GDM1 (cell line): ENCODE results near the gene GNAZ.
A peak's percentile ranks its signal among the peaks of the same experiment; 100 is the strongest.
"Not testable (repeated sequence)": the region's sequence is repeated elsewhere in the genome, so short reads cannot be mapped to it uniquely, and the experiment has no call there.

ENCODE experiments used
- DNase-seq: peaks from one replicate; lab custom pipeline; 2025; lab: John Stamatoyannopoulos, UW

The GNAZ gene

DNA sequence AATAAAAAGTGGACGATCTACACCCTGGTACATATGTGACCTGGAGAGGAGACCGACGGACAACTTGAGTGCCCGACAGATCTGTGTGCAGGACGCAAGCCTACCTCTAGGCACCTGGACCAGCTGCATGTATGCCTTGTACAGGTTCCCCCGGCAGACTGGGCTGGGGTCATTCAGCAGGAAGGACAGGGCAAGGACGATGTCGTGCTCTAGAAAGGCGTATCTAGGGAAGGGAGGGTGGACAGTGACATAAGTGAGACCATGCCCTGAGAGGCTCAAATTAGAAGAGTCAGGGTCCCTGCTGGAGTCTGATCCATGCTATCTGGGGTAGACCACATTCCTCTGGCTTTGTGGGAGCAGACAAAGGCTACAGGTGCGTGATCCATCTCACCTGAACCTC lies 63.6 kb downstream of the GNAZ start:
- no peak for DNase-seq

DNA sequence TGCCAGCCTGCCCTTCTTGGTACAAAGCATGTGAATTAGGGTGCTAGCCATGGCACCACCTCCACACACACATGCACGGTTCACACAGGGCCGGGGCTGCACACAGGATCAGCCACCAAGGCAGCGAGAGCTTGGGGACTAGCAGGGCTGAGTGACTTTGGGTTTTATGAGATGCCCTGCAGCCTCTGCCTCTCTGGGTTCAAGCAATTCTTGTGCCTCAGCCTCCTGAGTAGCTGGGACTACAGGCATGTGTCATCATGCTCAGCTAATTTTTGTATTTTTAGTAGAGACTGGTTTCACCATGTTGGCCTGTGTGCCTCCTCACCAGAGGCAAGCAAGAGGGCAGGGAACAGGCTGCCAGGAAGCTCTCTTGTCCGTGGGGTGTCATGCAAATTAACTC lies 66.7 kb downstream of the GNAZ start:
- DNase-seq, result not testable (repeated sequence)

DNA sequence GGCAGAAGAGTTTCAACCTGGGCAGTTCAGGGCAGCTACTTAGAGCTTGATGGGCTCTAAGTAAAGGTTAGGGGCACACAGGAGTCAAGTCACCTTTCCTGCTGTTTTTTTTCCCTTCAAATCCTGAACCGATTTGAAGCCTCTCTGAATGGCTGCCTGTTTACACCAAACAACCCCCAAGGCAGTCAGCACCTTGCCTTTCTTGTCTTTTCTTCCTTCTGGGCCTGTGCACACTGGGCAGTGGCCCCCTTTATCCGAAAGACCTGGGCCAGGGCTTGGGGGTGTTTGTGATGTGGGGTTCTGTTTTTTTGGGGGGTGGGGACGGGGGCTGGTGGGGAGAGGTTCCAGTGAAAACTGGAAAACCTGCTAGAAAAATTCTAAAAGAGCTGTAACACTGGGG lies 67.1 kb downstream of the GNAZ start:
- DNase-seq, result no peak

DNA sequence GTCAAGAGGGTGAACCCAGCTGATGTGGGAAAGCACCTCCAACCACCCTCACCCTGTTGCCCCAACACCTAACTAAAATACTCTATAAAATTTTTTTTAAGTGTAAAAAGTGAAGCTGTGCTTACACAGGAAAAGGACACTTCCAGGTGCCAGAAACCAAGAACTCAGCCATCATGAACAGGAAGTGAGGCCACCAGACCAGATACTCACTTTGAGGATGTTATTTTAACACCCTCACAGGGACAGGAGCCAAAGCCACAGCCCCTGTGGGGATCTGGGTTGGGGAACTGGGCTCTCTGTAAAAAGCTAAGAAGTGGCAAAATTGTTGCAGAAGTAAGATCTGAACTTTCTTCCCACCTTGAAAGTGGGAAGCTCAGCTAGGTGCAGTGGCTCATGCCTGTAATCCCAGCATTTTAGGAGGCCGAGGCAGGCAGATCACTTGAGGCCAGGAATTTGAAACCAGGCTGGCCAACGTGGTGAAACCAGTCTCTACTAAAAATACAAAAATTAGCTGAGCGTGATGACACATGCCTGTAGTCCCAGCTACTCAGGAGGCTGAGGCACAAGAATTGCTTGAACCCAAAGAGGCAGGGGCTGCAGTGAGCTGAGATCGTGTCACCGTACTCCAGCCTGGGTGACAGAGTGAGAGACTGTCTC lies 67.7 kb downstream of the GNAZ start:
- peak; percentile 73 for DNase-seq

DNA sequence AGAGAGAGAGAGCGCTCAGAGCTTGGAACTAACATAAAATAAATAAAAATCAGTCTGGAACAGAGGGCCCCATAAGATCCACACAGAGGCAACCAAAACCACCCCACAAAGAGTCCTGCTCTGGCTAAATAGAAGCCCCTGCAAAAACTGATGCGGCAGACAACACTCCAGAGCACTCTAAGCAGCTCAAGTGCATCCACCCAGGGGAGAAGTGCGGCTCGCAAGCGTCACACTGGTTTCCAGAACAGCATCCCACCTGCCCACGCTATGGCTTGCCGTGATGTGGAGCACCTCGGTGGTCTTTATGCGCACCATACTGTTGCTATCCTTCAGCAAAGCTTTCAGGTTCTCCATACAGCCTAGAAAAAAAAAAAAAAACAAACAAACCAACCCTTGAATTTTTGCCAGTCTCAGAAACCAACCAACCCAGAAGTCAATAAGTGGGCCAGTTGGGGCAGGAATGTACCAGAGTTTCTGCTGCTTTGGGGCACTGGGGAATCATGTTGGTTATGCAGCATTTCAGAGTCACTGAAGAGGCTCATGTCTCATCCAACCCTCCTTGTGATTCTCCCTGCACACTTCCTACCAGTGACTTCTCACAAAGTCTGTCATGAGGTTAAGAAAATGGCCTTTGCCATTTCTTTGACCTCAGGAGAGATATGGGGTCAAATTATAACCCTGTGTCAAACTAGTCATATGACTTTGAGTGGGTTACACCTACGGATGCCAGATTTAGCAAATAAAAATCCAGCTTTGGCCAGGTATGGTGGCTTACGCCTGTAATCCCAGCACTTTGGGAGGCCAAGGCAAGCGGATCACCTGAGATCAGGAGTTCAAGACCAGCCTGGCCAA lies 68.5 kb downstream of the GNAZ start:
- no peak for DNase-seq

DNA sequence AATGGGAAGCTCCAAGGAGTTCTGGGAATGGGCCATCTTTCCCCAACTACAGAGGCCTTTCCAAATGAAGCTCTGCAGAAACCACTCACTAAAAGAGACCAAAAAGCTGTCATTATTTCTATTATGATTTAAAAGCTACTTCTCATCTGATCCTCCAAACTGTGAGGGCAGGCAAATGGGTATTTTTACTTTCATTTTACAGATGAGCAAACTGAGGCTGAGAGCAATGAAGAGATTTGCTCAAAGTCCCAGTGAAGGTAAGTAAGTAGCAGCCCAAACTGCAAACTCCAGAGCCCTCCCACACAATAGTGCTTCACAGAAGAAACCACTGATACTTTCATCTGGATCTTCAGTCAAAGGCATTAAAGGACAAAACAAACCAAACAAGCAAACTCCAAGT lies 70.1 kb downstream of the GNAZ start:
- no peak for DNase-seq

DNA sequence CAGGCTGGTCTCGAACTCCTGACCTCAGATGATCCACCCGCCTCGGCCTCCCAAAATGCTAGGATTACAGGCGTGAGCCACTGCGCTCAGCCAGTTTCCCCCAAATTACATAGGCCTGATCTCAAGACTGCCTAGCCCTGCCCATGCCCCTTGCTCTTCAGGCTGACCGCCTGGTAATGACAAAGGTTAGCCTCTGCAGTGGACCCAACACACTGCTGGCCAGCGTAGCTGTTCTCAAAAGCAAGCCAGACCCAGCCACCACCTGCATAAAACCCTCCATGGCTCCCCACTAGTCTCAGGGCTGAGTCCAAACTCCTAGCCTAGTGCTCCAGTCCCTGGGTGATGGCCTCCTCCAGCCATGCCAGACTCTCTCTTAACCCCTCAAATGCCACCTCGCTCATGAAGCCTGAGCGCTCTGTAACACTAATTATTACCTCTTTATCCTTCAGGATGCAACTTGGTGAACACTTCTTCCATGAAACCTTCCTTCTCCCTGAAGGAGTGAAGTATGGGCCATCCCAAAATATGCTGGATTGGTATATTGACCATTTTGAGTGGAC lies 72.3 kb downstream of the GNAZ start:
- no peak for DNase-seq

DNA sequence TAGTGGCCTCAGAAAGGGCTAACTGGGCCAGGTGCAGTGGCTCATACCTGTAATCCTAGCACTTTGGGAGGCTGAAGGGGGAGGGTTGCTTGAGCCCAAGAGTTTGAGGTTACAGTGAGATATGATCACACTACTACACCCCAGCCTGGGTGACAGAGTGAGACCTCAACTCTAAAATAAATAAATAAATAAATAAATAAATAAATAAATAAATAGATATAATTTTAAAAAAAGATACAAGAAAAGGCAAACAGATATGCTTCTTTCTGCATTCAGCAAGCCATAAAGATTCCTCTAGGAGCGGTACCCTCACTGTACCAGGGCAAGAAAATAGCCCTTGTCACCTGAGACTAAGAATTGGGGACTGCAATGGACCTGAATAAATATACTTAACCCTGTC lies 72.8 kb downstream of the GNAZ start:
- no peak for DNase-seq

DNA sequence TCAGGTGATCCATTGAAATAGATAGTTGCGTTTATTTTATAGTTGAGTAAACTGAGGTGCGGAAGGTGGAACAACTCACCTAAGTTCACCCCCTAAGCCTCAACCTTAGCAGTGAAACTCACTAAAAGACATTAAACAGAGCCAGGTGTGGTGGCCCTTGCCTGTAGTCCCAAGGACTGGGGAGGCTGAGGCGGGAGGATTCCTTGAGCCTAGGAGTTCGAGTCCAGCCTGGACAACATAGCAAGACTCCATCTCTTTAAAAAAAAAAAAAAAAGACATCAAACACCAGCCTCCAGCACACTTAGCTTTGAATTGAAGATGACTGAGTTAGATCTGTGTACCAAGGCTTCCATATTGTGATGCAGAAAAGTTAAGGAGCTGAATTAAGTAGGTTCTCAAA lies 74.1 kb downstream of the GNAZ start:
- no peak for DNase-seq

DNA sequence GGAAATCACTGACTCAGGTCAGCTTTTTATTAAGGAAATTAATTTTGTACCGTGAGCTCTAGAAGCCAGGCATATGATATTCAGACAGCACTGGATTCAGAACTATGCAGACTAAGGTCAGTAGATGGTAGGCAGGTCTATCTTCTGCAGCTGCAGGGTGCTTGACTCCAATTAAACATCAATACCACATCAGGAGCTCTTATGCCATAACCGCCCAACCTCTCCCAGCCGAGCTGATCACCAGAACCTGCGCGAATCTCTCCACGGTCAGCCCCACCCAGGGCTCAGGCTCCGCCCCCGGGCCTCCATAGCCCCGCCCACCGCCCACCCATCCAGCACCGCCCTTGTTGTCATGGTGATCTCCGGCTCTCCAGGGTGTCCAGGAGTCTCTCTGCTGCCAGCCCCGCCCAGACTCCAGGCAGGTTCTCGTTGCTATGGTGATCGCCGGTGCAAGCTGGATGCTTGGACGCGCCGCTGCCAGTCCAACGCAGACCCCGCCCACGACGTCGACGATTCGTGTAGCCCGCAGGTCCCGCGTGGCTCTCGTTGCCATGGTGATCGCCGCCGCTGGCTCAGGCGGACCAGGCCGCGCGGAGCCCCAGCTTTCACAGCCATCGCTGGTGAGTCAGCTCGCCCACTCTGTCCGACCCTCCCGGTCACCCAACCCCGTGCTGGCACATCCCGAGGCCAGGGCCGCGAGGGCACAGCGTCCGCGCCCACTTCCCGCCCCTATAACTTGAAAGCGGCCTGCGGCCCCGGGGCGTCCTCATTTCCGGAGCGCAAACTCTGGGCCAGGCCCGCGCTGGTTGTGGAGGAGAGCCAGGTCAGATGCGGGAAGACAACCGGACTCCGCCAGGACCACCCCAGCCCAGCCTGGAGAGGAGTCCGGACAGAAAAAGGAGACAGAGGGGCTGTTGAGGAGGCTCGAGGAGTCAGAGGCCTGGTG lies 74.9 kb downstream of the GNAZ start, which contains the start of gene RAB36:
TSS of gene RAB36 (plus strand) at position 546 of the 946 bp plus-strand sequence. CDS start 1,140 bp downstream, outside the sequence.
- DNase-seq, result no peak

DNA sequence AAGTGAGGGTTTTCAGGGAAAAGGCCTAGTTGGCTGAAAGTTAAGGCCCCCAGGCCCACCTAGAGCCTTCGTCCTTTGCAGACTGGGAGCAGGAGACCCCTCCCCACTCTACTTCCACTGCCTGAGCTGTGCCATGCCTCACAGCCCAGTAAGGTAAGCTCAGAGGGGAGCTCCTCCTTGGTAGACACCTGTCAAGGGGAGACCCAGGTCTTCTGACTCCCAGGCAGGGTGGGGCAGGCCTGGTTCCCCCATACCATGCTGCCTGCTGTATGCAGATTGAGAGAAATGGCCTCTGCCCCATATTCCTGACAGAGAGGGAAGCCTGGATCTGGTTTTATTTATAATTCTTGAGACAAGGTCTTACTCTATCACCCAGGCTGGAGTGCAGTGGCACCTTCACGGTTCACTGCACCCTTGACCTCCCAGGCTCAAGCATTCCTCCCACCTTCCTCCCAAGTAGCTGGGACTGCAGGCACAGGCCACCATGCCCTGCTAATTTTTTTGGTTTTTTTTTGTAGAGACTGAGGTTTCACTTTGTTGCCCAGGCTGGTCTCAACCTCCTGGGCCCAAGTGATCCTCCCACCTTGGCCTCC lies 75.7 kb downstream of the GNAZ start:
- DNase-seq, result no peak

DNA sequence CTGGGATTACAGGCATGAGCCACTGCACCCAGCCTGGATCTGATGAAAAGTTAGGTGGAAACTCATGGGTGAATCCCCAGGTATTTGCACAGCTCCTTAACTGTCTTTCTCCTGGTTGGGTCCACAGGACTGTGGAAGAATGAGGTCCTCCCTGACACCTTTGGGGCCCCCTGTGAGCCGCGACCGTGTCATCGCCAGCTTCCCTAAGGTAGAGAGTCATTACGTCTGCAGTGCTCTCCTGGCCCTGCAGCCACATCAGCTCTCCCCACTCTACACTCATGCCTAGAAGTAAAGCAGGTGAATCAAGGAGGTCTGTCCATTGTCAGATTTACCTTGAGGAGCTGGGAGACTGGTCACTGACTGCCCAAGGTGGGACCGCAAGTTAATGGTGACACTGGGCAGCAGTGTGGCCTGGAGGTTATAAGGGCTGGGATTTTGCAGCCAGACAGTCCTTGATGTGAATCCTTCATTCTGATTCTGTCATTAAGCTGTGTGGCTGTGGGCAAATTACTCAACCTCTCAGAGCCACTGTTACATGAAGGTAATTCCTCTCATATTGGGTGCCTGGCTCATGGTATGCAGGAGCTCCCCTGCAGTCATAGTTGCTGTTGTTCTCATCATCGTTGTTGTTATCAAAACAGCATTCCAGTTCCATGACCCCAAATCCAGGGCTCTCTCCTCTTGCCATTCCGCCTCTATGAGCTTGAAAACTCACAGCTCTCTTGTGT lies 76.3 kb downstream of the GNAZ start:
- no peak for DNase-seq

DNA sequence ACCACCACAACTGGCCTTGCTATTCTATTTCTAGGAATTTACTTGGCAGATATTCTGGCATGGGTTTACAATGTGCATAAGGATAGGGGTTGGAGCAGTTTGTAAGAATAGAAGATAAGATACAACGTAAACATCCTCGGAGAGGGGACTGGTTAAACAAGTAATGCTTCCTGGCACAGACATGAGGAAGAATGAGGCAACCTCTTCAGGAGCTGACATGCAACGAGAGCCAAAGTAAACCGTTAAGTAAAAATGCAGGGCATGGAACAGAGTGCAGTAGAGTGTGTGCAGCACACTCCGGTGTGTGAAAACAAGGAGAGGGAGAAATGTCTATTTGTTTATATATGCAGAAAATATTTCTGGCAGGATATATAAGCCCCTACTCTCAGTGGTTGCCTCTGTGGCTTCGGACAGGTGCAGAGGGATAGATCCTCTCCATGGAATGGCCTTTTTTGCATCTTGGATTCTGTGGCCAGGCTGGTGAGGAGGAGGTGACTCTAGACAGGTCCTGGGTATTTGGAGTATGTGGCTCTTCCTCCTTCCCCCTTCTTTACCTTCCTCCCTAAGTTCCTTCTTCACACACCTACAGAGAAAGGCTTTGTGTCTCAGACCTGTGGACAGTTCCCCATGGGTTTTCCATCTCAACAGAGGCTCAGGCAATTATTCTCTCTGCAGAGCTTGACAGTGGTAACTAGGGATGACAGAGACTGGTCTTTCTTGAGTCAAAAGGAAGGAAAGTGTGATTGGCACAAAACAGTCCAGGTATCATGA lies 77.5 kb downstream of the GNAZ start:
- no peak for DNase-seq

DNA sequence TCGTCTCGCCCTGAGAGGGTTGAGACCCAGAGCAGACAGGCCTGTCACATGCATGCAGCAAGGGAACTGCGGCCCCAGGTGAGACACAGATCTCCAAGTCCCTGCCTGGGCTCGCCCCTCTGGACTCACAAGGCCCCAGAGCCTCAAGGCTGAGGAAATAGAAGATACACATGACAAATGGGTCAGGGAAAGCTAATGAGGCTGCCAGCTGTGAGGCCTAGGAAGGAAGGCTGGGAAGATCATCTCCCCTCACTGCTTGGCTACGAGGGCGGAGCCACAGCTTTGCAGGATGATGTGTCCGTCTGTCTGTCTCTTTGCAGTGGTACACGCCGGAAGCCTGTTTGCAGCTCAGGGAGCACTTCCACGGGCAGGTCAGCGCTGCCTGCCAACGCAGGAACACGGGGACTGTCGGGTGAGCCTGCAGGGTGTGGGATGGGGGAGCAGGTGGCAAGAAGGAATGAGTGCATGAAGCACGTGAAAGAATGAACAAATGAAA lies 79.5 kb downstream of the GNAZ start:
- no peak for DNase-seq

DNA sequence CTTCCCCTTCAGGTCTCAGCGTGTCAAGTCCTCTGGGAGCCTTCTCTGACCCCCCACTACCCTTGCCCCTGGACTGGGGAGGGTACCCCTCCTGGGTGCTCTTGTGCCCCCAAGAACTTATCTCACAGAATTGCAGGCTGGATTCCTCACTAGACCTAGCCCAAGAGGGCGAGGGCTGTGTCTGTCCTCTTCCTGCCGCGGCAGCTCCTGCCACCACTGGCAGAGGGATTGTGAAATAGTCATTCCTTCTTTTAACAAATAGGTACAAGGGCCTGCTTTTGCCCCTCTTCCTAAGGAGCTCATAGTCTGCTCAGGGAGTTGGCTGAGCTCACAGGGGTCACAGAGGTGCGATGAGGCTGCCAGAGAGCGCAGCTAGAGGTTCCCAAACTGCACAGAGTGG lies 80.4 kb downstream of the GNAZ start:
- DNase-seq, result no peak

DNA sequence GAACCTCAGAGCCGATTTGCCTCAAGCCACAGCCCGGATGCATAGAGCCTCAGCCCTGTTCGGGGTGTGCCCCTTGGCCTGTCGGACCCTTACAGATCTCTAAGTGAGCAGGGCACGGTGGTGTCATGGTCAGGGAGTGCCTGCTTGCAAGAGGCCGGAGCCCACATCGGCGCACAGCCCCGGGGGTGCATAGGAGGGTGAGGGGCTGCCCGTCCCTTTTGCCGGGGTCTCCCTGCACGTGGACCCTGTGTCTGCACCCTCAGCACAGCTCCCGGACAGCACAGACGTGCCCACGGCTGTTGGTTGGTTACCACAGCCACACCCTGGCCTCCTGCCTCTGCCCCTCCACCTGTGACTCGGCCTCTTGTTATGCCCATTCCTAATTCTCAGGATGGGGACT lies 81.5 kb downstream of the GNAZ start:
- DNase-seq, result no peak

DNA sequence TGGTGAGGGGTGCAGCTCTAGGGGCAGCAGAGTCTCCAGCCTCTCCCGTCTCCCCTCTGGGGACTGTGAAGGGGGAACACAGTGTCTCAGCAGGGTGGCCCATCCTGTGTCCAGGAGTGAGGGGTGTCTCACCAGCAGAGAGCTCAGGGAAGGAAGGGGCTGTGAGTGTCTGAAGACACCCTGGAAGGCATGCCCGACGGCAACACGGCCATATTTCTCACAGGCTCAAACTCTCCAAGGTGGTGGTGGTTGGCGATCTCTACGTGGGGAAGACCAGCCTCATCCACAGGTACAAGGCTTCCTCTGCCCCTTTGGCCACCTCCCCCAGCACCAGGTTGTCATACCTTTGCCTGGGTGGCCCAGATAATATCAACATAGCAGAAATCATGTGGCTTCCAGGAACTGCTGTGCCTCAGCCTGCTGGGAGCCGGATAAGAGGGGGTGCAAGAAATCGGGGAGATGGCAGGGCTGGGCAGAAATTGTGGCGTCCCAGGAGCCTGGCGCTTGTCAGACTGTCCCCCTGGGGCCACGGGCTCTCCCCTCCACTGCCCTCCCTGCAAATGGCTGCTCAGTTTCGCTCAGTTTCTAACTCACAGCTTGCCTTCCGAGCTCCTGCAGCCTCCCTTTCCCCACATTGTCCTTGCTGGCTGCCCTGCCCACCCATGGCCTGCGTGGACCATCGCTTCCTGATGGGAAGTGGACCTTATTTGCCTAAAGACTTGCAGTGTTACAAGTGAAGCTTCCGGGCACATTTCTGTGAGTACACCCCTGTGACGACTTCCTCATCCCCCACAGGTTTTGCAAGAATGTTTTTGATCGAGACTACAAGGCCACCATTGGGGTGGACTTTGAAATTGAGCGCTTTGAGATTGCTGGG lies 82.2 kb downstream of the GNAZ start:
- DNase-seq, result no peak

DNA sequence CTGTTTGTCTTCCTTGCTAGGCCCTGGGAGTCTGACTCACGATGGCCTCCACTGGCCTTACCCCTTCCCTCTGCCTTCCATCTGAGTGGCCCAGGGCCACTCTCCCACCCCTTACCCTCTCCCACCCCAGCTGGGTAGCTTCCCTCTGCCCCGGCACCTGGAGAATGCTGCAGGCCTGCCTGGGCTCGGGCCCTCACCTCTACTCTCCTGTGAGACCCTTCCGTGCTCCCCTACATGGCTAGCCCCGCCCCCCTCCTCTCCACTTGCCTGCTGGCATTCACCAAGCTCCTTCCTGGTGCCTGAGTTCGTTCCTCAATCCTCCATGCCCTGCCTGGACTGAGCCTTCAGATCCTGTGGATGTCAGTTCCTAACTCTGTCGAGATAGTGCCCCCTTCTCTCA lies 83.7 kb downstream of the GNAZ start:
- DNase-seq, result no peak

DNA sequence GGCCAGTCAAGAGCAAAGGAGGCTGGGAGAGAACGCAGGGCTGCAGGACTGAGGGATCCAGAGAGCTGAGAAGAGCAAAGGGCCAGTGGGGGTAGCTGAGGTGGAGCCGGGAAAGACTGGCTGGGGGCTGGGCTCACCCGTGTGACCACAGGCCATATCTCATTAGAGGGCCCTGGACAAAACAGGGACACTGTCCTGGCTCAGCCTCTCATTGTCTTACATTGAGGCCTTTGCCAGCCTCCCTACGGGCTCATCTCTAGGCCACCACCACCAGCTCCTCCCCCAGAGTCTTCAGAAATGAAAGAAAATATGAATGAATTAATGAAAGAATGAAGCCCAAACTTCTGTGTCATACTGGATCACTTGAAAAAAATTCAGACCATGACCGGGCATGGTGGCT lies 84.1 kb downstream of the GNAZ start:
- DNase-seq, result no peak
